ENCODE results near the gene MICU1. TPM values are rescaled to one million over a fixed set of nuclear protein-coding genes. Genes with fewer than 3 reads are reported as not detected.

Gene MICU1
- total and polyA plus RNA-seq, 8 donors: 9.4 to 21.7 (median 12.6) TPM

GRCh38 chr10:72508033-72508432, 117.8 kb downstream of the MICU1 start:
- Histone ChIP-seq H3K27me3 (no peaks in the 10 kb centered on the region), H3K9me3 (no peaks in the 10 kb centered on the region), H3K4me3 (no peak overlapping the region), H3K36me3 (peaks cover 0 to 3% (median 0%) of the 10 kb centered on the region in 3 donors), H3K27ac (no peak overlapping the region), H3K4me1 (no peaks in the 10 kb centered on the region)
- FAIRE-seq: no peak
- intact Hi-C loops (cut with DNase I): no loop called here
- TF ChIP-seq, protein P1, sequence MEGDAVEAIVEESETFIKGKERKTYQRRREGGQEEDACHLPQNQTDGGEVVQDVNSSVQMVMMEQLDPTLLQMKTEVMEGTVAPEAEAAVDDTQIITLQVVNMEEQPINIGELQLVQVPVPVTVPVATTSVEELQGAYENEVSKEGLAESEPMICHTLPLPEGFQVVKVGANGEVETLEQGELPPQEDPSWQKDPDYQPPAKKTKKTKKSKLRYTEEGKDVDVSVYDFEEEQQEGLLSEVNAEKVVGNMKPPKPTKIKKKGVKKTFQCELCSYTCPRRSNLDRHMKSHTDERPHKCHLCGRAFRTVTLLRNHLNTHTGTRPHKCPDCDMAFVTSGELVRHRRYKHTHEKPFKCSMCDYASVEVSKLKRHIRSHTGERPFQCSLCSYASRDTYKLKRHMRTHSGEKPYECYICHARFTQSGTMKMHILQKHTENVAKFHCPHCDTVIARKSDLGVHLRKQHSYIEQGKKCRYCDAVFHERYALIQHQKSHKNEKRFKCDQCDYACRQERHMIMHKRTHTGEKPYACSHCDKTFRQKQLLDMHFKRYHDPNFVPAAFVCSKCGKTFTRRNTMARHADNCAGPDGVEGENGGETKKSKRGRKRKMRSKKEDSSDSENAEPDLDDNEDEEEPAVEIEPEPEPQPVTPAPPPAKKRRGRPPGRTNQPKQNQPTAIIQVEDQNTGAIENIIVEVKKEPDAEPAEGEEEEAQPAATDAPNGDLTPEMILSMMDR (IDR thresholded peaks at IDR 0.05): no peak
- 55 to 66% methylated on average over 2 of the region's 2 CpGs for WGBS, 2 donors
- no peak for ATAC-seq
- no peak for DNase-seq

DNA sequence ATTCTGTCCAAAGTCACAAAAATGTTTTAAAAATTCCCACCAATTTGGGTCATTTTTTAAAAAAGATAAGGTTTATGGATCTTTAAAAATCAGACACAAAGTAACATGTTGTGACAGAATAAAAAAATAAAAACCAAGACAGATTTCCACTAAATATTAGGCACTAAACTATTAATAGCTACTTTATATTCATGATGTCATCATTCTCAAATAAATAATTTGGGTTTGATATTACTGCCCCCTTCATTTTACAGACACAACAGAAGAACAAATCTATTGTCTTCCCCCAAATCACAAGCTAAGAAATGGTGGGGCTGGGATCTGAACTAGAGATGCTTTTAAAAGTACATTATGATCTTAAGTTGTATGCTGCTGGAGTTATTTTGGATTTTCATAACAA, 119.4 kb downstream of the MICU1 start:
- FAIRE-seq: no peak
- Histone ChIP-seq H3K27me3 (no peaks in the 10 kb centered on the region), H3K36me3 (peaks cover 0 to 3% (median 0%) of the 10 kb centered on the region in 3 donors), H3K4me3 (no peak overlapping the region), H3K4me1 (no peaks in the 10 kb centered on the region), H3K27ac (no peak overlapping the region), H3K9me3 (no peaks in the 10 kb centered on the region)
- intact Hi-C loops (cut with DNase I): no loop called here
- TF ChIP-seq, protein P1 (IDR thresholded peaks at IDR 0.05): no peak
- DNase-seq: no peak
- ATAC-seq: no peak

DNA sequence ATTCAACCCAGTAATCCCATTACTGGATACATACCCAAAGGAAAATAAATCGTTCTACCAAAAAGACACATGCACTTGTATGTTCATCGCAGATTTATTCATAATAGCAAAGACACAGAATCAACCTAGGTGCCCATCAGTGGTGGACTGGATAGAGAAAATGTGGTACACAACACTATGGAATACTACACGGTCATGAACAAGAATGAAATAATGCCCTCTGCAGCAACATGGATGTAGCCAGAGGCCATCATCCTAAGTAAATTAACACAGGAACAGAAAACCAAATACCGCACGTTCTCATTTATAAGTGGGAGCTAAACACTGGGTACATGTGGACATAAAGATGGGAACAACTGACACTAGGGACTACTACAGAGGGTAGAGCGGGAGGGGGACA, 120.4 kb downstream of the MICU1 start:
- FAIRE-seq: no peak
- H3K4me1 ChIP-seq: no peaks in the 10 kb centered on the region
- WGBS, 2 donors: 98 to 99% methylated on average over 6 of the region's 6 CpGs
- DNase-seq: no peak
- no peak overlapping the region for H3K4me3 ChIP-seq
- no peaks in the 10 kb centered on the region for H3K9me3 ChIP-seq
- H3K27ac ChIP-seq: no peak overlapping the region
- intact Hi-C loops (cut with DNase I): no loop called here
- TF ChIP-seq, protein P1 (IDR thresholded peaks at IDR 0.05): no peak
- peaks cover 0 to 3% (median 0%) of the 10 kb centered on the region in 3 donors for H3K36me3 ChIP-seq
- no peaks in the 10 kb centered on the region for H3K27me3 ChIP-seq
- ATAC-seq: no peak

GRCh38 chr10:72503694-72504438, 122.0 kb downstream of the MICU1 start:
- FAIRE-seq (no peak), ATAC-seq (no peak), DNase-seq (no peak)
- peaks cover 0 to 3% (median 0%) of the 10 kb centered on the region in 3 donors for H3K36me3 ChIP-seq
- H3K27me3 ChIP-seq: no peaks in the 10 kb centered on the region
- WGBS, 2 donors: 95 to 96% methylated on average over 3 of the region's 3 CpGs
- intact Hi-C loops (cut with DNase I): no loop called here
- H3K9me3 ChIP-seq: no peaks in the 10 kb centered on the region
- no peak overlapping the region for H3K4me3 ChIP-seq
- no peak overlapping the region for H3K27ac ChIP-seq
- TF ChIP-seq, protein P1 (IDR thresholded peaks at IDR 0.05): no peak
- H3K4me1 ChIP-seq: no peaks in the 10 kb centered on the region

GRCh38 chr10:72503241-72503640, 122.6 kb downstream of the MICU1 start:
- Histone ChIP-seq H3K36me3 (peaks cover 0 to 3% (median 0%) of the 10 kb centered on the region in 3 donors), H3K27me3 (no peaks in the 10 kb centered on the region), H3K4me1 (no peaks in the 10 kb centered on the region), H3K27ac (no peak overlapping the region), H3K9me3 (no peaks in the 10 kb centered on the region), H3K4me3 (no peak overlapping the region)
- no peak for FAIRE-seq
- peak in 1 of 4 donors; percentile 43 for ATAC-seq
- TF ChIP-seq, protein P1 (IDR thresholded peaks at IDR 0.05): no peak
- 73 to 90% methylated on average over 1 of the region's 1 CpG for WGBS, 2 donors
- intact Hi-C loops (cut with DNase I): no loop called here
- DNase-seq: no peak
